ENCODE results near the gene RIMOC1.

DNA sequence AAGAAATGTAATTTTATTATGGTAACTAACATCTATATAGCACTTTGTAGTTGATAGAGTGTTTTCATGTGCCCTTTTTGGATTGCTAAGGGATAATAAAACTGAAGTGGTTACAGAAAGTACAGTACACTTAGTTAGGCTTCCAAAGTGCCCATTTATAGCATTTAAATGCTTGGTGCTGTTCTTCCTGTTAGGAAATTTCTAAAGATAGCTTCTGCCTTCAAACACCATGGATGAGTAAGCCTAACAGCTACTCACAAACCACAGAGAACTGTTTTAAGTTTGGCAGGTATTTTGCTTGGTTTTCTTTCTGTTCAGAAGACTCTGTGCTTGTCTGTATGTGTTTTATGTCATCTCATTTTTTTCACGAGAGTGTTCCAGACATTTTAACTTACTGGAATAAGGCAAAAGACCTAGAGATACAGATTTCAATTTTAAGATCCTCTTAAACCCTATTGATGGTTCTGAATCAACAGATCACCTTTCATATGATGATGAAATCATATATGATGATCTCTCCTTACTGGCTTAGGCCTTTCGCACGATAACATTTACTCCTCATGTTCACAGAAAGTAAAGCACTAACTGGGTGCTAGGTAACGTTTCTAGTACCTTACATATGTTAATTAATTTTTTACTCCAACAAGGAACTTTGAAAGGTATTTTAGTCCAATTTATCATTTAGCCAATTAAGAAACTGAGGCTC, 4.4 kb downstream of the RIMOC1 start:
- TF ChIP-seq, protein P1, sequence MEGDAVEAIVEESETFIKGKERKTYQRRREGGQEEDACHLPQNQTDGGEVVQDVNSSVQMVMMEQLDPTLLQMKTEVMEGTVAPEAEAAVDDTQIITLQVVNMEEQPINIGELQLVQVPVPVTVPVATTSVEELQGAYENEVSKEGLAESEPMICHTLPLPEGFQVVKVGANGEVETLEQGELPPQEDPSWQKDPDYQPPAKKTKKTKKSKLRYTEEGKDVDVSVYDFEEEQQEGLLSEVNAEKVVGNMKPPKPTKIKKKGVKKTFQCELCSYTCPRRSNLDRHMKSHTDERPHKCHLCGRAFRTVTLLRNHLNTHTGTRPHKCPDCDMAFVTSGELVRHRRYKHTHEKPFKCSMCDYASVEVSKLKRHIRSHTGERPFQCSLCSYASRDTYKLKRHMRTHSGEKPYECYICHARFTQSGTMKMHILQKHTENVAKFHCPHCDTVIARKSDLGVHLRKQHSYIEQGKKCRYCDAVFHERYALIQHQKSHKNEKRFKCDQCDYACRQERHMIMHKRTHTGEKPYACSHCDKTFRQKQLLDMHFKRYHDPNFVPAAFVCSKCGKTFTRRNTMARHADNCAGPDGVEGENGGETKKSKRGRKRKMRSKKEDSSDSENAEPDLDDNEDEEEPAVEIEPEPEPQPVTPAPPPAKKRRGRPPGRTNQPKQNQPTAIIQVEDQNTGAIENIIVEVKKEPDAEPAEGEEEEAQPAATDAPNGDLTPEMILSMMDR (IDR thresholded peaks at IDR 0.05): no peak
- no peak for TF ChIP-seq EP300 (IDR thresholded peaks at IDR 0.05)
